Parathyroid adenoma (tissue), 2 donors: ENCODE results near the gene IVD.

Experiments used
- H2AFZ ChIP-seq: fragments of 300-600 bp; sonication (generic); one replicate; pipeline ENCODE4 v1.7.0; 2017; ENCODE audit warnings: antibody characterized with exemption, mild to moderate bottlenecking
- H3K27ac ChIP-seq: fragments of 300-600 bp; sonication (generic); one replicate; pipeline ENCODE4 v1.7.0; 2017
- H3K27me3 ChIP-seq: fragments of 300-600 bp; sonication (generic); one replicate; pipeline ENCODE4 v1.7.0; 2017; ENCODE audit warnings: low read length; ENCODE audit not compliant: control insufficient read depth, insufficient read depth
- H3K36me3 ChIP-seq: fragments of 300-600 bp; sonication (generic); one replicate; pipeline ENCODE4 v1.7.0; 2017; ENCODE audit warnings: low read length; ENCODE audit not compliant: control insufficient read depth, insufficient read depth
- H3K4me1 ChIP-seq: fragments of 300-600 bp; sonication (generic); one replicate; pipeline ENCODE4 v1.7.0; 2017; ENCODE audit warnings: control low read depth
- H3K4me2 ChIP-seq: fragments of 300-600 bp; sonication (generic); one replicate; pipeline ENCODE4 v1.7.0; 2017; ENCODE audit warnings: low read length
- H3K4me3 ChIP-seq: fragments of 300-600 bp; sonication (generic); one replicate; pipeline ENCODE4 v1.7.0; 2017; ENCODE audit warnings: low read depth, low read length
- H3K79me2 ChIP-seq: fragments of 300-600 bp; sonication (generic); one replicate; pipeline ENCODE4 v1.7.0; 2017; ENCODE audit warnings: control low read depth
- H3K9ac ChIP-seq: fragments of 300-600 bp; sonication (generic); one replicate; pipeline ENCODE4 v1.7.0; 2017; ENCODE audit warnings: mild to moderate bottlenecking
- H3K9me3 ChIP-seq: fragments of 300-600 bp; sonication (generic); one replicate; pipeline ENCODE4 v1.7.0; 2017; ENCODE audit warnings: low read length; ENCODE audit not compliant: control insufficient read depth
- CTCF ChIP-seq: fragments of 300-600 bp; sonication (generic); IDR thresholded peaks from one replicate; pipeline ENCODE4 v1.7.0; 2017; ENCODE audit warnings: antibody characterized with exemption, mild to moderate bottlenecking
- donor health status: primary hyperparathyroidism.

The IVD gene

DNA sequence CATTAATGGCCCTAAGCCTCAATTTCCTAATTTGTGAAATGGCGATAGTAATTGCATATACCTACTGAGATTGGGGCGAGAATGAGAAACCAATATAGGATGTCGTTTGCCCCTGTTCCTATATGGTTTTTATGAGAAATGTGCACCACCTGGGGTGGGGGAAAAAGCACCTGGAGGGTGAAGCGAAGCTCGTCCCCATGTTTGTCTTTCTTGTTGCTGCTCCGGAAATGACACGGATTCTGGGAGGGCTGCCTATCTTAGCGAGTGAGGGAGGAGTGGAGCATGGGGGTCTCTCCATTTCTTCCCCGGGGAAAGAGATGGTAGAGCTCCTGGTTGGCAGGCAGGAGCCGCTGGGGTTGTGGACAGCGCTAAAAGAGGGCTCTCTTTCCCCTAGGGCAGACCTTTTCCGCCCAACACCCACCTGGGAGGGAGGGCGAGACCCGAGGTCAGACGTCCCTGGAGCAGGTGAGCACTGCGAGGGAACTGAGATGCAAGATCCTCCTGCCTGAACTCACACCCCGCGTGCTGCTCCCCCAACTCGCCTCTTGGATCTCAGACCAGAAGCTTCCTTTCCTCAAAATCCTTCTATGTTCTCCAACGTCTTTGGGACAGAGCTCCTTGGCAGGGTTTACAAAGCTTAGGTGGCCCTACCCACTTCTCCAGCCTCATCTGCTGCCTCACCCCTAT is 29.6 kb downstream of the IVD start:
- no peak overlapping the region for H3K4me3 ChIP-seq
- no peaks in the 10 kb centered on the region for H3K9me3 ChIP-seq
- peaks cover 8% of the 10 kb centered on the region for H3K4me1 ChIP-seq
- no peaks in the 10 kb centered on the region for H3K36me3 ChIP-seq
- H3K9ac ChIP-seq: no peak overlapping the region
- TF ChIP-seq CTCF: no peak
- peak overlapping the region; percentile 70 for H2AFZ ChIP-seq
- no peak overlapping the region for H3K27ac ChIP-seq
- H3K79me2 ChIP-seq: no peaks in the 10 kb centered on the region
- no peaks in the 10 kb centered on the region for H3K27me3 ChIP-seq
- no peak overlapping the region for H3K4me2 ChIP-seq

DNA sequence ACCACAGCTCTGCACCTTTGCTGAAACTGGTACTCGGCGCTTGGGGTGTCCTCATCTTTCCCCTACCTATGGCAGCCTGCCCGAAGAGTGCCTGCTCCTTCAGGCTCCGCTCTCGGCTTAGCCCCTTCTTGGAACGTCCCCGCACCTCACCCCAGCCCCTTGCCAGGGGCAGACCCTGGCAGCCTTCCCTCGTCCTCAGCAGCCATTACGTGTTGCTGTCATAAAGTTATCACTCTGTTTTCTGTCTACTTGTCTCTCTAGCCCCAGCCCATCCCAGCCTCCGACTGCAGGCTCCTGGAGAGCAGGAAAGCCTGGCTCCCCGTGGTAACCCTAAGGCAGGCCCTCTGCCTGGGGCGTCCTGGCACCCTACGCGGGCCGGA is 30.1 kb downstream of the IVD start:
- no peak for TF ChIP-seq CTCF
- H3K9ac ChIP-seq: no peak overlapping the region
- H3K4me1 ChIP-seq: peaks cover 8% of the 10 kb centered on the region
- H3K27ac ChIP-seq: no peak overlapping the region
- H3K36me3 ChIP-seq: no peaks in the 10 kb centered on the region
- no peaks in the 10 kb centered on the region for H3K79me2 ChIP-seq
- peak overlapping the region; percentile 46 for H3K4me3 ChIP-seq
- H3K4me2 ChIP-seq: peak overlapping the region; percentile 76
- H2AFZ ChIP-seq: peak overlapping the region; percentile 70
- no peaks in the 10 kb centered on the region for H3K27me3 ChIP-seq
- no peaks in the 10 kb centered on the region for H3K9me3 ChIP-seq

DNA sequence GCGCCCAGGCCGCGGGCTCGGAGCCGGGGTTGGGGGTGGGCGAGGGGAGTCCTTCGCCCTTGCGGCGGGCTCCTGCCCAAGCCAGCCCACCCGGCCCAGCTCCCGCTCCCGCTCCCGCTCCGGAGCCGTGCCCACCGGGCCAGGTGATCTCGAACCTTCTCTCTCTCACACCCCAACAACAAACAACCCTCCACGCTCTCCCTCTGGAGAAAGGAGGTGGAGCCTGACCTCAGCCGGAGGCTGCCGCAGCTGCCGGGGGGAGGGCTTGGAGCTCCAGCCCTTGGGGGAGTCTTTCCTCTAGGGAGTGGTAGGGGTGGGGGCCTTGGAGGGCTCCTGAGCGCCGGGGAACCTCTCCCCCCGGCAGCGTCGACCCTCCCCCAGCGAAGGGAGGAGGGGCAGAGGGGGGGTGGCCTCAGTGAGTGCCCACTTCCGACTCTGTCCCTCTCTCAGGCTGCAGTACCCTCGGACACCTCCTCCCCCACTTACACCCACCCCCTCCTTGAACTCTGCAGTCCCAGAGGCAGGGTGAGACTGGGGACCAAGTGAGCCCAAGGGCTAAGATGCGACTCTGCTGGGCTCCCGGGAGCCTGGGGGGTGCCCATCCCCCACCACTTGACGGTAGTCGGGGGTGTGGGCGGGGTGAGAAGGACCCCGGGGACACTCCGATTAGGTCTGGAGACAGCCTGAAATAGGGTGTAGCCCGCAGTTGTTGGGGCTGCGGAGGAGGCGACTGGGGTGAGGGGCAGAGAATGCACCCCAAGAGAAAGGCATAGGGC is 30.7 kb downstream of the IVD start:
- no peak for TF ChIP-seq CTCF

GRCh38 chr15:40436892-40437751 is 31.5 kb downstream of the IVD start:
- TF ChIP-seq CTCF: no peak
- peak overlapping the region; percentile 76 for H3K4me2 ChIP-seq
- no peaks in the 10 kb centered on the region for H3K27me3 ChIP-seq
- no peaks in the 10 kb centered on the region for H3K36me3 ChIP-seq
- no peak overlapping the region for H3K9ac ChIP-seq
- H2AFZ ChIP-seq: peak overlapping the region; percentile 70
- H3K4me3 ChIP-seq: no peak overlapping the region
- H3K27ac ChIP-seq: no peak overlapping the region
- peaks cover 8% of the 10 kb centered on the region for H3K4me1 ChIP-seq
- no peaks in the 10 kb centered on the region for H3K79me2 ChIP-seq
- H3K9me3 ChIP-seq: no peaks in the 10 kb centered on the region

More for the DNA sequence above, 30.7 kb downstream of the IVD start:
- H3K36me3 ChIP-seq: no peaks in the 10 kb centered on the region
- peaks cover 8% of the 10 kb centered on the region for H3K4me1 ChIP-seq
- H3K4me2 ChIP-seq: peak overlapping the region; percentile 76
- H3K79me2 ChIP-seq: no peaks in the 10 kb centered on the region
- H3K4me3 ChIP-seq: peak overlapping the region; percentile 46
- no peak overlapping the region for H3K27ac ChIP-seq
- H3K9ac ChIP-seq: no peak overlapping the region
- no peaks in the 10 kb centered on the region for H3K27me3 ChIP-seq
- H3K9me3 ChIP-seq: no peaks in the 10 kb centered on the region
- peak overlapping the region; percentile 70 for H2AFZ ChIP-seq
